KOPT-K1 (cell line): Measurements from ENCODE around the gene TJP3.

Source experiments
- H3K27ac ChIP-seq: fragments of 200-600 bp; sonication (generic); 2 replicates; pipeline ENCODE4 v1.5.1; 2016; ENCODE audit warnings: antibody characterized with exemption, mild to moderate bottlenecking, low read depth, low read length; ENCODE audit not compliant: poor library complexity, severe bottlenecking
- H3K36me3 ChIP-seq: fragments of 200-600 bp; sonication (generic); 2 replicates; pipeline ENCODE4 v1.5.1; 2017; ENCODE audit warnings: antibody characterized with exemption, mild to moderate bottlenecking, low read length, moderate library complexity; ENCODE audit not compliant: insufficient read depth
- H3K9me3 ChIP-seq: fragments of 200-600 bp; sonication (generic); 2 replicates; pipeline ENCODE4 v1.5.1; 2017; ENCODE audit warnings: antibody characterized with exemption, low read length, mild to moderate bottlenecking; ENCODE audit not compliant: insufficient read depth, poor library complexity, severe bottlenecking

TJP3 gene

DNA sequence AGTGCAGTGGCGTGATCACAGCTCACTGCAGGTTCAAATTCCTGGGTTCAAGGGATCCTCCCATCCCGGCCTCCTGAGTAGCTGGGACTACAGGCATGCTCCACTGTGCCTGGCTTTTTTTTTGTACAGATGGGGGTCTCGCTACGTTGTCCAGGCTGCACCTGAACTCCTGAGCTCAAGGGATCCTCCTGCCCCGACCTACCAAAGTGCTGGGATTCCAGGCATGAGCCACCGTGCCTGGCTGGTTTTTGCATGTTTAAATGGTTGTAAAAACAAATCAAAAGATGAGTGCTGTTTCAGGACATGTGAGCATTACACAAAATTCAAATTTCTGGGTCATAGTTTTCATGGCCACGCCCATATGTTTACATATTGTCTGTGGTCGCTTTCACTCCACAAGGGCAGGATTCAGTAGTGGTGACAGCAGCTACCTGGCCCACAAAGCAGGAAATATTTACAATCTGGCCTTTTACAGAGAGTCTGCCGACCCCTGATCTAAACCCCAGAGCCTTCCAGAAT is 72.7 kb downstream of the TJP3 start:
- no peak overlapping the region for H3K27ac ChIP-seq
- peaks cover 19% of the 10 kb centered on the region for H3K9me3 ChIP-seq
- H3K36me3 ChIP-seq = no peaks in the 10 kb centered on the region

- H3K36me3 ChIP-seq = no peaks in the 10 kb centered on the region
- H3K9me3 ChIP-seq = peaks cover 19% of the 10 kb centered on the region
- no peak overlapping the region for H3K27ac ChIP-seq
These were observed 73.4 kb downstream of the TJP3 start for GRCh38 chr19:3781603-3782002.

- Histone ChIP-seq H3K9me3 (peaks cover 19% of the 10 kb centered on the region), H3K27ac (no peak overlapping the region), H3K36me3 (no peaks in the 10 kb centered on the region)
These were observed 74.1 kb downstream of the TJP3 start for GRCh38 chr19:3782330-3782729.

DNA sequence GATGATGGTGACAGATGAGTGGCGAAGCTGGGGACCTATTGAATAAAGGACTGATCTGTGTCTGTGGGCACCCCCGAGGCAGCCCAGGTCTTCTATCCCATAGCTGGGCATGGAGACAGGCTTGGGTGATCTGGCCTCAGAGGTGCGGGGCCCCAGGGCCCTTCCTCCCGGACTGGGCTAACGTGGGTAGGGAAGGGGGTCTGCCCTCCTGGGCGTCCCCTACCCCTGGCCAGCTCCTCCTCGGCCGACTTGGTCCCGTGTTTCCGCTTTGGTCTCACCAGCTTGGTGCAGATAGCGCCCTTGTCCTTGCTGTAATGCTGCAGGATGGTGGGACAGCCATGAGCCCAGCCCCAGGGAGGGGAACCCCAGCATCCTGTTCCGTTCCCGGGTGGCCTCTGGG is 74.7 kb downstream of the TJP3 start:
- Histone ChIP-seq H3K36me3 (no peaks in the 10 kb centered on the region), H3K27ac (no peak overlapping the region), H3K9me3 (peaks cover 19% of the 10 kb centered on the region)

DNA sequence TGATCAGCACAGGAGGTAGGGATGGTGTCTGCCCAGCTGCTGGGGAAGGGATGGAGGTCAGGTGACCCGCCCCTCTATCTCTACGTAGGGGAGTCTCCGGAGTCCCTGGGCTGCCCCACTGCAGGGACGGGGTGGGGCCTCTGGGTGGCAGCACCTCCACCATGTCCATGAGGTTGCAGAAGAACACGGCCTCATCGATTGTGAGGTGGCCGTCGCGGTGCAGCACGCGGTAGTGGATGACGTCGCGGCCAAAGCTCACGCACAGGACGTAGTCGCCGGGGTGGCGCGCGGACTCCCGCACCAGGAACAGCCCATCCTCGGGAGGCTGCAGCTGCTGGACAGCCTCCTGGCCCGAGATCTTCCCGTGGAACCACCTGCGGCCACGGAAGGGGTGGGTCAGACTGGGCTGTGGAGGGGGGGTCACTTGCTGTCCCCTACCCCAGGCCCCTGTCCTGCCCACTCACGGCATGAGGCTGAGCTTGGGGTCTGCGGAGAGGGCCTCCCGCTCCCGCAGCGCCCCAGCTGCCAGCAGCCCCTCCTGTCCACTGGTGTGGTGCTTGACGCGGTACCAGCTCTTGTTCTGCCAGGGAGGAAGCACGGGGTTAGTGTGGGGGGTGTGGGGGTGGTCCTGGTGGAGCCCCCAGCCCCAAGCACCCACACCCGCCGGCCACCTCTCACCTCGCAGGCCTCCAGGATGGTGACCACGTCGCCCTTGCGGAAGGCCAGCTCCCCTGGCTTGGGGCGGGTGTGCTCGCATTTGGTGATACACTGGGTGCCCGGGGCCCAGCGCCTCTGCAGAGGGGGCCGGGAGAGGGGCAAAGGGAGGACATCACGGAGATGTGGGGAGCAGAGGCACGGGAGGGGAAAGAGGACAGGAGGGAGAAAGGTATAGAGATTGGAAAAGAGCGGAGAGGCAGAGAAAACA is 75.7 kb downstream of the TJP3 start:
- H3K9me3 ChIP-seq = peaks cover 19% of the 10 kb centered on the region
- H3K36me3 ChIP-seq = no peaks in the 10 kb centered on the region
- no peak overlapping the region for H3K27ac ChIP-seq

DNA sequence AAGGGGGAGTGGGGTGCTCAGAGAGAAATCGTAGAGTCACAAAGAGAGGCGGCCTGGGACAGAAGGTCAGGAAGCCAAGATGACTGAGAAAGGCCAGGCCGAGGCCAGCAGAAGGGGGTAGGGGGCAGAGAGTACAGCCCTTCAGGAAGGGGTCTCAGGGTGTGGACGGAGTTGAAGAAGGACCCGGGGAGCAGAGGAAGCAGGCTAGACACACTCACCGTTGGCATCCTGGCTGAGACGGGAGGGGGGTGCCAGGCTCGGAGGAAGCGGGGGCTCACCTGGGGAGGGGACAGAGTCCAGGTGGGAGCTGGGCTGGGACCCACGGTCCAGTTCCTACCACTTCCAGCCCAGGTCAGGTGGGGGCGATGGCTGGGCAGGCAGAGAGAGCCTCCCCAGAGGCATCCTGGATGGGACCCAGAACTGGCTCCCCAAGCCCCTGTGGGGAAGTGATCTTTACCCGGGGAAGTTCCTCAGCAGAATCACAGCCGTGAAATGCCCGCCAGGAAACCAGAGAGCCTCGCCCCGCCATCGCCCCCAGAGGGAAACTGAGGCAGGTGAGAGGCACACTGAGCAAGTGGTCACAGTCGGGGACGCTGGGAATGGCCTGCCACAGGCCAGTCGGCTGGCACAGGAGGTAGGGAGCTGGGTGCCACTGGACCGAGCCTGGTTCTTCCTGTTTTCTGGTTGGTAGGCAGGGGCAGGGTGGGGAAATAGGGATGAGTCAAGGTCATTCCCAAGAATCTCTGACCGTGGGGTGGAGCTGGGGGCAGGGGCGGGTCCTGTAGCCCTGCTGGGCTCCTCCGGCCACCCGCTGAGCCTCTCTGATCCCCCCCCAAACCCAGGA is 76.6 kb downstream of the TJP3 start:
- H3K27ac ChIP-seq = no peak overlapping the region
- peaks cover 19% of the 10 kb centered on the region for H3K9me3 ChIP-seq
- H3K36me3 ChIP-seq = no peaks in the 10 kb centered on the region

GRCh38 chr19:3785451-3785937 is 77.3 kb downstream of the TJP3 start:
- no peaks in the 10 kb centered on the region for H3K36me3 ChIP-seq
- H3K27ac ChIP-seq = no peak overlapping the region
- H3K9me3 ChIP-seq = peaks cover 19% of the 10 kb centered on the region

GRCh38 chr19:3785938-3786824 is 78.0 kb downstream of the TJP3 start, which contains the start of gene MATK:
Gene MATK, minus strand, starts transcription at chr19:3786381. Its CDS starts 1,246 bp downstream, at chr19:3785135.
- H3K9me3 ChIP-seq = peaks cover 20% of the 10 kb centered on the region
- H3K36me3 ChIP-seq = no peaks in the 10 kb centered on the region
- no peak within 1 kb of the TSS for H3K27ac ChIP-seq

DNA sequence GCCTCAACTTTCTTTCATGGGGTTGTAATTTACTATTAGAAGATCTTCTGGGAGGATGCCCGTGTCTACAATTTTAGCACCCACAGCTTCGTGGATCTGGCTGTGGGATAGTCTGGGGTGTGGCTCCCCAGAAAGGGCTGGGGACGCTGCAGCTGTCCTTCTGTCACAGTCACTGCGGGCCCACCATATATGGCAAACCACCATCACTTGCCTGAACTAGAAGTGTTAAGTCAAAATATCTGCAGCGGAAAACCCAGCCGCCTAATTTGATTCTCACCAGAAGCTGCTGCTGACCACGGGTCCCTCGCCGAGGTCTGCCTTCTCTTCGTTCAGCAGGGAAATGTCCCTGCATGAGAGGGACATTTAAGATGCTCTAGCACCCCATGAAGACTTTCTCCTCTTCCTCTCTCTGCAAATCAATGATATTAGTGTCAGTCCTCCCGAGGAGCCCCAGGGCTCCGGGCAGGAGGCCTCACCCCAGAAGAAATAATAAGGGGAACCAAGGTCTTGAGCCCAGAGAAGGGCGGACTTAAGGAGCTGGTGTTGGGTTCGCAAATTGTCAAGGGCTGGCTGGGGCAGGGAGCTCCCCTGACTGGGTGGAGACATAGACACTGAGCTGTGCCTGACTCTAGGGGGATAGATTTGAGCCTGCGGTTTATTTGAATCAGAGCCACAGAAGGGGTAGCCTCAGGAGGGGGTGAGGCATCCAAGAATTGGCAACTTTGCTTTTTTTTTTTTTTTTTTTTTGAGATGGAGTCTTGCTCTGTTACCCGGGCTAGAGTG is 81.0 kb downstream of the TJP3 start:
- H3K27ac ChIP-seq = no peak overlapping the region
- H3K9me3 ChIP-seq = peaks cover 8% of the 10 kb centered on the region
- H3K36me3 ChIP-seq = no peaks in the 10 kb centered on the region

DNA sequence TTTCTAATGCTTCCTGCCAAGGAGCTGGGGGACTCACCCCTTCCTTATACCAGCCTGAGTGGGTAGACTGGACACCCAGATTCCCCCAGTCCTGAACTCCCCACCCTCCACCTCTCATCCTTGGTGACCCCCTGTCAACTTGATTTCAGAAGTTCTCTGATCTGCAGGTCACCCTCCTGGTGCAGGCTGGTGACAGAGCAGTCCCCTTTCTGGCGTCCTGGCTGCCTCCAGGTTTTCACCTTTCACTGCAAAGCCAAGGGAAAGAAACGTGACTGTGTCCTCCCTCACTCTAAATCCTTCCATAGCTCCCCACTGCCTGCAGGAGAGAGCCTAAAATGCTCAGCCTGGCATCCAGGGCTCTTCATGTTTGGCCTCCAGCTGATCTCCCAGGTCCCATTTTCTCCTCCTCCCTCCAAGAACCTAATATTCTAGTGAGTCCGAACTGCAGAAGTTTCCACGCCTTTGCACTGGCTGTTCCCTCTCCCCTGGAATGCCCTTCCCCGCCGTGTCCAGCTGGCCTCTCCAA is 82.1 kb downstream of the TJP3 start:
- H3K9me3 ChIP-seq = peaks cover 8% of the 10 kb centered on the region
- H3K36me3 ChIP-seq = no peaks in the 10 kb centered on the region
- H3K27ac ChIP-seq = no peak overlapping the region

- Histone ChIP-seq H3K9me3 (peaks cover 8% of the 10 kb centered on the region), H3K36me3 (no peaks in the 10 kb centered on the region), H3K27ac (no peak overlapping the region)
These were observed 82.8 kb downstream of the TJP3 start for GRCh38 chr19:3790941-3791340.

DNA sequence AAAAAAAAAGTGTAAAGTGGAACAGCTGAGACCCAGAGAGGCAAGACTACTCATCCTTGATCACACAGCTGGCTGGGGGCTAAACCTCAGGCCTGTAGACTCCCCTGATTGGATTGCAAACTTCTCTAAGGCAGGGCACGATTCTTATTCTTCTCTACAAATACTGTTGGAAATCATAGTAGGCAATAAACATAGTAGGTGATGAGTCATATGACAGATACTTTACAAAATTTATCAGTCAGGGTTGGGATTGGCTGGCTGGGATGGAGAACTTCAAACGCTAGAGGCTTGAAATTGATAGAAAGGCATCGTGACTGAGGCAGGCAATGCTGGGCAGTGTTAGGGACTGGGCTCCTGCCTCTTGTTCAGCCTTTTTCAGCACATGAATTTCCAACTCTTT is 83.9 kb downstream of the TJP3 start:
- peaks cover 20% of the 10 kb centered on the region for H3K9me3 ChIP-seq
- no peaks in the 10 kb centered on the region for H3K36me3 ChIP-seq
- H3K27ac ChIP-seq = no peak overlapping the region

DNA sequence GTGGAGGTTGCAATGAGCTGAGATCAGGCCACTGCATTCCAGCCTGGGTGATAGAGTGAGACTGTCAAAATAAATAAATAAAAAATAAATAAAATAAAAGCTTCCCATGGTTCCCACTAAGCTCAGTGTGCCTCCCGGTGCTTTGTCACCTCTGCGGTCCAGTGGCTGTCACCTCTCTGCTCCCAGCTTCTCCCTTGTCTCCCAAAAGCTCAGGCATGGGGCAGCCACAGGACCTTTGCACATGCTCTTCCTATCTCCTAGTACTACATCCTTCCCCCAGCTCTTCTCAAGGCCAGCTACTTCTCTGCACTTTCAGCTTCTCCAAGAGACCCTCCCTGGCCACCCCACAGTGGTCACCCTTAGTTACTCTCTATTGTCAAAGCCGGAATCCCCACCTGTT is 85.6 kb downstream of the TJP3 start:
- Histone ChIP-seq H3K9me3 (peaks cover 20% of the 10 kb centered on the region), H3K27ac (no peak overlapping the region)

More for the DNA sequence above, 85.6 kb downstream of the TJP3 start:
- H3K36me3 ChIP-seq = no peaks in the 10 kb centered on the region
